Endothelial cell of umbilical vein (primary cell): ENCODE measurements around the gene EPHX1. TPM values are rescaled to one million over a fixed set of nuclear protein-coding genes. Genes with fewer than 3 reads are reported as not detected.

Experiments
- BruUV-seq: library from RNA; stranded (reverse); fragments of 400-500 nt; replicated peaks from 2 replicates; lab custom pipeline; 2021; lab: Mats Ljungman, UMichigan
- CTCF ChIA-PET: fragments of 300-600, 350-600 bp; sonication (Branson Sonifier 250); formaldehyde crosslinking; loops from one replicate; lab custom pipeline; 2021; ENCODE audit warnings: antibody characterized with exemption, inconsistent platforms; lab: Charles Lee
- POLR2A ChIA-PET: fragments of 300-600, 350-600 bp; sonication (Branson Sonifier 250); formaldehyde crosslinking; loops from one replicate; lab custom pipeline; 2021; ENCODE audit warnings: antibody characterized with exemption, inconsistent platforms; lab: Charles Lee
- DNase-seq: peaks from one replicate; pipeline ENCODE4 v3.0.0-alpha.2; 2011; ENCODE audit warnings: low read depth, low spot score
- FAIRE-seq: peaks from 2 replicates; lab custom pipeline; 2011; peaks lifted over from hg19 to GRCh38; lab: Jason Lieb, UNC
- H2AFZ ChIP-seq: 2 replicates; pipeline ENCODE4 v1.6.0; 2012; ENCODE audit warnings: low read depth, low read length, control low read depth, inconsistent platforms
- H3K27ac ChIP-seq: 2 replicates; pipeline ENCODE4 v1.5.1; 2011; ENCODE audit warnings: low read depth, mild to moderate bottlenecking, control low read depth, low read length, moderate library complexity; ENCODE audit not compliant: insufficient read depth
- H3K27me3 ChIP-seq, 2 experiments: 2 replicates each; pipeline versions ENCODE4 v1.6.0 to v1.6.1; 2011; ENCODE audit warnings: low read length in 2 of 2, mixed read lengths in 1 of 2; ENCODE audit not compliant: control insufficient read depth in 2 of 2, insufficient read depth in 2 of 2
- H3K36me3 ChIP-seq, 2 experiments: 2 replicates in 1 of 2; 3 replicates in 1 of 2; pipeline ENCODE4 v1.5.1; 2011; ENCODE audit warnings: low read length in 2 of 2, mild to moderate bottlenecking in 1 of 2, moderate library complexity in 1 of 2; ENCODE audit not compliant: control insufficient read depth in 2 of 2, insufficient read depth in 2 of 2; ENCODE audit errors: extremely low read depth in 1 of 2
- H3K4me1 ChIP-seq: 3 replicates; pipeline ENCODE4 v1.5.1; 2011; ENCODE audit warnings: mild to moderate bottlenecking, low read length; ENCODE audit not compliant: control insufficient read depth, insufficient read depth; ENCODE audit errors: extremely low read depth
- H3K4me2 ChIP-seq: 2 replicates; pipeline ENCODE4 v1.6.1; 2011; ENCODE audit warnings: low read length, control low read depth, mixed read lengths; ENCODE audit not compliant: insufficient read depth
- H3K4me3 ChIP-seq, 3 experiments: fragments of 200-600 bp in 1 of 3; sonication (generic), shearing (Covaris generic) in 1 of 3; replicated peaks in 1 of 3; 2 replicates each; pipeline ENCODE4 v1.5.1; 2011 to 2016; ENCODE audit warnings: control low read depth in 3 of 3, low read length in 3 of 3, mild to moderate bottlenecking in 2 of 3, inconsistent platforms in 1 of 3, low read depth in 1 of 3, moderate library complexity in 1 of 3; ENCODE audit not compliant: insufficient read depth in 1 of 3
- H3K79me2 ChIP-seq: 2 replicates; pipeline ENCODE4 v1.6.0; 2012; ENCODE audit warnings: low read length, inconsistent platforms; ENCODE audit not compliant: control insufficient read depth, insufficient read depth
- H3K9ac ChIP-seq: replicated peaks from 2 replicates; pipeline ENCODE3; 2011; ENCODE audit warnings: low read length, control low read depth; ENCODE audit not compliant: insufficient read depth; ENCODE audit errors: extremely low read depth
- H3K9me1 ChIP-seq: replicated peaks from 3 replicates; pipeline ENCODE4 v1.6.0; 2011; ENCODE audit warnings: mild to moderate bottlenecking, low read length; ENCODE audit not compliant: control insufficient read depth, insufficient read depth; ENCODE audit errors: extremely low read depth
- H3K9me3 ChIP-seq: replicated peaks from 2 replicates; pipeline ENCODE4 v1.5.1; 2012; ENCODE audit warnings: low read length, inconsistent platforms; ENCODE audit not compliant: control insufficient read depth, insufficient read depth
- H4K20me1 ChIP-seq: replicated peaks from 2 replicates; pipeline ENCODE3; 2011; ENCODE audit warnings: mild to moderate bottlenecking, low read length; ENCODE audit not compliant: control insufficient read depth, insufficient read depth; ENCODE audit errors: extremely low read depth
- CTCF ChIP-seq, 2 donors: IDR thresholded peaks; 1 replicate in 1 of 2; 2 replicates in 1 of 2; pipeline ENCODE4 v1.5.1; 2011; ENCODE audit warnings: low read length in 2 of 2, mild to moderate bottlenecking in 2 of 2, moderate library complexity in 2 of 2, control low read depth in 1 of 2, inconsistent platforms in 1 of 2, low read depth in 1 of 2; ENCODE audit not compliant: insufficient read depth in 1 of 2; ENCODE audit errors: extremely low read depth in 1 of 2
- EZH2 ChIP-seq: IDR thresholded peaks from 2 replicates; pipeline ENCODE4 v1.6.1; 2012; ENCODE audit warnings: borderline replicate concordance, low read depth, mild to moderate bottlenecking, moderate library complexity, low read length, inconsistent platforms; ENCODE audit not compliant: severe bottlenecking
- FOS ChIP-seq: IDR thresholded peaks from 2 replicates; pipeline ENCODE4 v1.6.1; 2011; ENCODE audit warnings: mild to moderate bottlenecking, low read length, moderate library complexity, borderline replicate concordance; ENCODE audit not compliant: insufficient read depth
- GATA2 ChIP-seq: IDR thresholded peaks from 2 replicates; pipeline ENCODE4 v1.7.0; 2011; ENCODE audit warnings: low read depth, mild to moderate bottlenecking, moderate library complexity, mixed read lengths, low read length; ENCODE audit not compliant: insufficient read length, insufficient read depth
- JUN ChIP-seq: IDR thresholded peaks from 2 replicates; pipeline ENCODE4 v1.6.1; 2011; ENCODE audit warnings: borderline replicate concordance, low read depth; ENCODE audit not compliant: insufficient read length, insufficient read depth
- MYC ChIP-seq: IDR thresholded peaks from one replicate; pipeline ENCODE4 v1.6.1; 2011; ENCODE audit warnings: mild to moderate bottlenecking, low read depth, low read length
- POLR2A ChIP-seq: IDR thresholded peaks from 2 replicates; pipeline ENCODE4 v1.6.1; 2012; ENCODE audit warnings: low read depth, mild to moderate bottlenecking, control low read depth, low read length
- POLR2AphosphoS5 ChIP-seq: IDR thresholded peaks from 2 replicates; pipeline ENCODE4 v1.6.1; 2012; ENCODE audit warnings: low read depth, mild to moderate bottlenecking, control low read depth, low read length, moderate library complexity; ENCODE audit not compliant: insufficient read depth
- dilution Hi-C: fragments of 300-500 bp; cut with MboI; formaldehyde crosslinking; loops from one replicate; pipeline ENCODE4 v1.15.0; 2019; ENCODE audit warnings: low sequenced_read_pairs; ENCODE audit not compliant: extremely low pct_ligation_motif_present
- intact Hi-C: fragments of 100-400 bp; cut with micrococcal nuclease; formaldehyde crosslinking; loops from one replicate; pipeline ENCODE4 v1.10.0; 2022
- polyA plus RNA-seq, 4 experiments: library from polyadenylated mRNA; depleted of rRNA in 3 of 4; stranded (reverse) in 3 of 4; unstranded in 1 of 4; fragments of >200 nt; gene quantifications; 2 replicates each; pipeline versions ENCODE4 v1.2.1 to v1.2.3, GENCODE V29; 2011 to 2012; ENCODE audit warnings: missing spikeins in 1 of 4
- total RNA-seq: library from RNA; stranded (reverse); gene quantifications from 2 replicates; pipeline ENCODE4 v1.2.3, GENCODE V29; 2021
- TF ChIP-seq, protein P1 (sequence below): IDR thresholded peaks from 2 replicates; pipeline ENCODE4 v1.6.1; 2011; ENCODE audit not compliant: insufficient read depth, insufficient read length

Gene EPHX1
- total and polyA plus RNA-seq, 2 donors (not counting 3 experiments of a cell fraction or from before 2014, with no cell fraction given) = 23.7 to 25.2 TPM

GRCh38 chr1:225777583-225778336 lies 32.2 kb upstream of the EPHX1 start, which contains the start of gene SRP9:
Gene SRP9, plus strand, starts transcription at chr1:225777826. Its CDS starts 115 bp downstream, at chr1:225777941.
- ChIA-PET CTCF (interaction anchor here (0.8 to 3.5 kb wide), 50 partner anchors 10 to 337 kb away, joined by 3 to 29 read pairs (median 5); partner anchors contain the start of genes ENAH, EPHX1 and TMEM63A), POLR2A (interaction anchor here (0.5 to 1.6 kb wide), 14 partner anchors 10 to 299 kb away, joined by 3 to 7 read pairs (median 4); partner anchors contain the start of genes H3-3A, SDE2 and TMEM63A)
- H3K27ac ChIP-seq = peak within 1 kb of the TSS; percentile 95
- peaks cover 48% of the 10 kb centered on the region for H3K79me2 ChIP-seq
- FAIRE-seq (peak; percentile 100), DNase-seq (peak; percentile 99)
- H3K9me3 ChIP-seq = no peaks in the 10 kb centered on the region
- peak within 1 kb of the TSS; percentile 68 to 100 (median 83) for H3K4me3 ChIP-seq
- H3K9me1 ChIP-seq = no peaks in the 10 kb centered on the region
- H4K20me1 ChIP-seq = peaks cover 4% of the 10 kb centered on the region
- BruUV-seq = TSS peak; percentile 90
- H3K4me1 ChIP-seq = peaks cover 23% of the 10 kb centered on the region
- dilution Hi-C loops = no loop called here
- H3K4me2 ChIP-seq = peak within 1 kb of the TSS; percentile 100
- no peak for TF ChIP-seq EZH2
- TF ChIP-seq MYC = peak; percentile 14
- peak; percentile 94 to 98 for TF ChIP-seq CTCF (IDR thresholded peaks at IDR 0.05; ENCODE audit: extremely low read depth in 1 of 2, insufficient read depth in 1 of 2, low read depth in 1 of 2, low read length in 2 of 2)
- TF ChIP-seq FOS = no peak
- TF ChIP-seq POLR2A = peak; percentile 85
- TF ChIP-seq, protein P1, sequence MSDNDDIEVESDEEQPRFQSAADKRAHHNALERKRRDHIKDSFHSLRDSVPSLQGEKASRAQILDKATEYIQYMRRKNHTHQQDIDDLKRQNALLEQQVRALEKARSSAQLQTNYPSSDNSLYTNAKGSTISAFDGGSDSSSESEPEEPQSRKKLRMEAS = peak; percentile 55
- TF ChIP-seq JUN = no peak
- TF ChIP-seq POLR2AphosphoS5 = peak; percentile 64
- TF ChIP-seq GATA2 = no peak
- H3K9ac ChIP-seq = peak within 1 kb of the TSS; percentile 99
- no peaks in the 10 kb centered on the region for H3K36me3 ChIP-seq
- H2AFZ ChIP-seq = peak within 1 kb of the TSS; percentile 79
- intact Hi-C loops = loop anchor here (1.0 kb wide), 6 partner anchors 33 to 302 kb away; partner anchors contain the start of genes EPHX1 and PYCR2
- no peaks in the 10 kb centered on the region for H3K27me3 ChIP-seq
